Measurements from ENCODE around the gene TMEM176A.
"Not testable (repeated sequence)": the region's sequence is repeated elsewhere in the genome, so short reads cannot be mapped to it uniquely, and the experiment has no call there.

The TMEM176A gene

DNA sequence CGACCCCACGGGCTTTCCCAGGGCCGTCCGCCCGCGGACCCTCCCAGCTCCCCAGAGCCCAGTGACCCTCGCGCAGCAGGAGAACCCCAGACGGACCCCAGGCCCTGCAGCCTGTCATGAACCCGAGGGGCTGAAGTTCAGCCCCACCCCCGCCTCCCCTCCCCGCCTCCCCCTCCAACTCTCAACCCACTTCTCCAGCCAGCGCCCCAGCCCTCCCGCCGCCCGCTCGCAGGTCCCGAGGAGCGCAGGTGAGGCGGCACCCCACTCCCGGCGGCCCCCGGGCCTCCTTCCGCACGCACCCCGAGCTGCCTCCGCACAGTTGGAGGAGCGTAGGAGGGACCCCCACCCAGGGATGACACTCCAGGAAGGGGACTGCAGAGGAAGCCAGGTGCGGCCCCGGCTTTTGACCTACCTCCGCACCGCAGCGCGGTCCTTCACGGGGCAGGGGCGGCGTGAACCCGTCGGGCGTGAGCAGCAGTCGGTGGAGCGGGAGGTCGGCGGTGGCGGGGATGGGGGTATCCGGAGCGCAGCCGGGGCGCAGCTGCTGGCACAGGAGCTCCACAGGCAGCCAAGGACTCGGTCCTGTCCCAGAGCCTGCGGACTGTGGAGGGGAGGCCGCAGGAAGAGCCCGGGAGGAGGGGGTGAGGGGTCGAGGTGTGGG is at the start of gene TMEM176A:
Gene TMEM176A (plus strand): TSS at position 189 of the 661 bp plus-strand sequence. CDS start 782 bp downstream, outside the sequence.
- DNase-seq = peak; percentile 14

DNA sequence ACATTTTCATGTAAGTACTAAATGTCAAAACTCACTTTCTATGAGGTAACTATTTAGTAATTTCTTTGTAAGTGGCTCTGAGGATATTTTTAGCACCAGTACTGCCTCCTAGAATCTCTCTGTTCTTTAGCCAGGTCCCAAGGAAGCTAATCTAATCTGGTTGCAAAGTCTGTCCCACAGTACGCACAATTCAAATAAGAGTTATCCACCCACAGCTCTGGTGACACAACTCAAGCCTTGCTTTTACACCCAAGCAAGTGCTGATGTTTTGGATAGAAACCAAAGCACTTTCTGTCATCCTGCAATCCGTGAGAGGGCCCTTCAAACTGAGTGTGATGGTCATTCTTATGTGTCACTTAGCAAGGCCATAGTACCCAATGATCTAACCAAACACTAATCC is 48.9 kb upstream of the TMEM176A start:
- no peak for DNase-seq

- no peak for DNase-seq
Observed at GRCh38 chr7:150753239-150753638, 47.3 kb upstream of the TMEM176A start.

GRCh38 chr7:150753826-150754603 is 46.6 kb upstream of the TMEM176A start:
- no peak for DNase-seq

- DNase-seq = no peak
Observed at GRCh38 chr7:150754951-150755350, 45.6 kb upstream of the TMEM176A start.

DNA sequence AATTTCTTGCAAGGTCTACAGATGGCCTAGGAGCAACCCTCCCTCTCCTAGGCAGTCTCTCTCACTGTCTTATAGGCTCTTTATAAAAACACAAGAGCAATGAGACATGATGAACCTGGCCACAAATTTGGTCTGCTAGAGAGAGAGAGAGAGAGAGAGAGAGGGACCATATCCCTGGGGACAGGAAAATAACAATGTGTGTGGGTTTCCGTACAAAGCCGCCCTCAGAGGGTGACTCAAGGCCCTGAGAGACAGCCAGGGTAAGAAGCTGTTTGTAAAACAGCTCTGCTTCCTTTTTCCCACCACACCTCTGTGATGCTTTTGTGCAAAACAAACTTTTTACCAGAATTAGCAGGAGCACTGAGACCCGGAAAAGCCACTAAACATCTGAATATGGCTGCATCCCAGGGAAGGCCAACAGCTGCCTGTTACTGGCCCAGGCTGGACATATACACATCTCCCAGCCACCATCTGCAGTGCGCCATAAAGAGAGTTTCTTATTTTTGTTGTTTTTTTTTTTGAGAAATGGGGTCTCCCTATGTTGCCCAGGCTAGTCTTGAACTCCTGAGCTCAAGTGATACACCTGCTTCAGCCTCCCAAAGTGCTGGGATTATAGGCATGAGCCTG is 45.0 kb upstream of the TMEM176A start:
- peak; percentile 74 for DNase-seq

DNA sequence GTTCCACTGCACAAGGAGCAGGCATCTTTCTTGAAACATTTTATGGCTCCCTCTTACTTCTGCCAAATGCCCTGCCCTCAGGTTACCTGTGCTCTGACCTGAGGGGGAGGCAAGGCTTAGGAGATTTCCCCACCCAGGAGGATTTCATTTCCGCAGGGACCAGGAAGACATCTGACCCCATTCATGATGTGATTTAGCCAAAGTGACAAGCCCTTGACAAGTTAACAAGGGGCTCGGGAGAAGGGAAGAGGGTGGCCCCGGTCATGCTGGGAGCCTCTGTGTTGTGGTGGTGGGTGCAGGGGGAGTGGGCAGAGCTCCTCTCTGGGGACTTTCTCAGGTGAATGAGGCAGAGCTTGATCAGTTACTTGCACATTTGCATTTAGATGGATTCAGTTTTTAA is 44.4 kb upstream of the TMEM176A start:
- no peak for DNase-seq

DNA sequence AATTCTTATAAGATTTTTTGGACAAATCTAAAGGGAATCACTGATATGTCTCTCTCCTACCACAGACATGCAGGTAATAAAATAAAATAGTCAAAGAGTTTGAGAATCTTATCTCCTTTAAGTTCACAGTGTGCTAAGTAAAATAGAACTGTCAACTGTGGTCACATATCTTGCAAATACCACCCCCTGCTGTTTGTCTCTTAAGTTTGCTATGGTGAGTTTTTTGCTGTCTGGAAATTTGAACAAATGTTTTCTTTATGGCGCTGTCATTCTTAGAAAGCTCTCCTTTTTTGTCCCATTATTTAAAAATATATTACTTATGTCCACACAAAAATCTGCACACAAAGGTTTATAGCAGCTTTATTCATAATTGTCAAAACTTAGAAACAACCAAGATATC is 43.7 kb upstream of the TMEM176A start:
- no peak for DNase-seq

DNA sequence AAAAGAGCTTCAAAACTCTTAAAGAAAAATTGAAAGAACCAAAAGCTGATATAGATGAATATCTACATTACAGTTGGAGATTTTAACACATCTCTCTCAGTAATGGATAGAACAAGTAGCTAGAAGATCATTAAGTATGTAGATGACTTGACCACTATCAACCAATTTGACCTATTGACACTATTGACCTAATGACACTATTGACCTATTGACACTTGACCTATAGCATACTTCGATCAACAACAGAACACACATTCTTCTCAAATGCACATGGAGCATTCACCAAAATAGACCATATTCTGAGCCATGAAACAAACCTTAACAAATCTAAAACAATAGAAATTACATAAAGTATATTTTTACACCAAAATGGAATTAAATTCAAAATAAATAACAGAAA is 41.1 kb upstream of the TMEM176A start:
- DNase-seq = no peak

DNA sequence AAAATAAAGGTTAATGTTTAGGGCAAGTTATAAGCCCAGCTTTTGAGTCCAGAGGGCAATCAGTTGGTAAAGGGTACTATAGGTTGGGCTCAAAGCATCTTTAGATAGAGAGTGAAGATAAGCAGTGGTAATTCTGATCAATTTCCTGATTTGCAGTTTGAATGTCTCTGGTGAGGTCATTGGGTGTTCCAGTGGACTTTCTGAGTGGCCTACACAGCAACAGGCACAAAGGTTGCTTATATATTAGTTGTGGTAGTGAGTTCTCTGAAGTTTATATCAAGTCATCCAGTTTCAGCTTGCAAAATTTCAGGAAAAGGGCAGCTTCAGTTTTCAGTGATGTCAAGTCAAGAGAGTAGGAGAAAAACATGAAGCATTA is 34.2 kb upstream of the TMEM176A start:
- DNase-seq = no peak

DNA sequence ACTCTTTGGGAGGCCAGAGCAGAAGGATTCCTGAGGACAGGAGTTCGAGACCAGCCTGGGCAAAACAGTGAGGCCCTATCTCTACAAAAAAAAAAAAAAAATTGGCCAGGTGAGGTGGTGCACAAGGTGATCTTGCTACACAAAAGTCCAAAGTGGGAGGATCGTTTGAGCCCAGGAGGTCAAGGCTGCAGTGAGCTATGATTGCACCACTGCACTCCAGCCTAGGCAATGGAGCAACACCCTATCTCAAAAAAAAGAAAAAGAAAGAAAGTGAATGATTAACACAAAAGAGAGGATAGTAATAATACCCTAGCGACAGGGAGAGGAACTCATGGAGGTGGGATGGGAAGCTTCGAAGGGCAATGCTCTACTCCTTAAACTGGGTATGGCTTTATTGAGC is 30.8 kb upstream of the TMEM176A start:
- no peak for DNase-seq

DNA sequence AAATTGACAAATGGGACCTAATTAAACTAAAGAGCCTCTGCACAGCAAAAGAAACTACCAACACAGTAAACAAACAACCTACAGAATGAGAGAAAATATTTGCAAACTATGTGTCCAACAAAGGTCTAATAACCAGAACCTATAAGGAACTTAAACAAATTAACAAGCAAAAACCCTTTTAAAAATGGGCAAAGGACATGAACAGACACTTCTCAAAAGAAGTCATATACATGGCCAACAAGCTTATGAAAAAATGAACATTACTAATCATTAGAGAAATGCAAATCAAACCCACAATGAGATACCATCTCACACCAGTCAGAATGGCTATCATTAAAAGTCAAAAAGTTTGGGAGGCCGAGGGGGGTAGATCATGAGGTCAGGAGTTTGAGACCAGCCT is 26.4 kb upstream of the TMEM176A start:
- DNase-seq = not testable (repeated sequence)

- DNase-seq = no peak
Observed at GRCh38 chr7:150778014-150778737, 22.4 kb upstream of the TMEM176A start.

DNA sequence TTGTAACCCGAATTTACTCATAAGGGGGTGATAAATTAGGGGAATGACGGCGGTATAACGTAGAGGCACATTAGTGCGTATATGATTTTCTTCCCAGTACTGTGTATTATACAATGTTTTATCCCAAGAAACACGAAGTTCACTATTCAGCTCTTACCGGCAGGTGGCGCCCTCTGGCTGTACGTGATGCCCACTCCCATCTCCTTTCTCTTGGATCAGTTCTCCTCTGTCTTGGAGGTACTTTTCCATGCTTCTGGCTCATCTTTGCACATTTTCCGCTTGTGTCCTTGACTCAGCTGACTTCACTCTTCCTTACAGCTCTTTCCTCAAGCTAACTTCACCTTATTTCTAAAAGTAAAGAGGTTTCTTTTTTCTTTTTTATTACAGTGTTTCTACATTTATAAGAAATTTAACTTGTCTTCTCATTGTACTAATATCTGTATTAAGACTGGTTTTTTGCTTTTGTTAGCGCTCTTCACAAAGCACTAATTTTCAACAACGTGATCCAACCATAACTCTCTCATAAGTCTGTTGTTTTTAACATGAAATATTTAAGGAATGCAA is 21.7 kb upstream of the TMEM176A start:
- peak; percentile 77 for DNase-seq

GRCh38 chr7:150780292-150780691 is 20.3 kb upstream of the TMEM176A start:
- no peak for DNase-seq

GRCh38 chr7:150781103-150781502 is 19.5 kb upstream of the TMEM176A start:
- no peak for DNase-seq

DNA sequence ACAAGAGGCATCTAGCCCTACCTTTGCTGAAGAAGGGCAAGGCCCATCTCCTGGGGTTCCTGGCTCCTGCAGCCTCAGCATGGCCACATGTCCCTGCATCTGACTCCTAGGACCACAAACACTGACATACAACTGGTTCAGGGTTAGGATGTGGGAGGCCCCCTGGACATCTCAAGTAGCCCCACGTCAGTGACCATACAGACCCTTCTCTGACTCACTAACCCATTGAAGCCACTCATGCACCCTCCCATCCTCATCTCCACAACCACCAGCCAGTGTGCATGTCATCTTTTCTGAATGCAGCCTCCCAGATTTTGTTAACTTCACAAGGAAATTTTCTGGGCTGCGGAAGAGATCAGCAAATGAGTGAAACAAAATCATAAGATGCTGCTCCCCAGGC is 18.6 kb upstream of the TMEM176A start:
- no peak for DNase-seq

- DNase-seq = no peak
Observed at GRCh38 chr7:150784120-150784736, 16.3 kb upstream of the TMEM176A start.

DNA sequence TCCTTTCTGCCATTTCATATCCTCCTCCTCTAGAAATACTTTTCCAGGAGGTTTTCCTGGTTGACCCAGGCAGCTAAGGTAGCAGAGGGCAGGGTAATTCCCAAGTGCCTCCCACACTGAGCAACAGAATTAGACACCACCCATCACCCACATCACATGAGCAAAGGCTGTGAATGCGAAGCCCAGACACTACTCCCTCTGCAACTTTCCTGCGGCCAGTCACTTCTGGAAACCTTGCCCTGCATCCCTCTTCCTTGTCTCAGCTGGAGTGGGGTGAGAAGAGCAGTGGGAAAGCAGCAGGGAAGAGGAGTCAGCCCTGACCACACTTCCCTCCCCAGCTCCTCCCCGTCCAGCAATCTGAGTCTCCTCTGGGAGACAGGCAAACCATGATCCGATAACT is 15.6 kb upstream of the TMEM176A start:
- DNase-seq = no peak

- DNase-seq = no peak
Observed at GRCh38 chr7:150787321-150788281, 13.0 kb upstream of the TMEM176A start.

Data from activated naive CD4-positive, alpha-beta T cell treated with Interleukin-2 at 50 U/mL for 16 hours (primary cell).